Calu3 (cell line): ENCODE data around the gene TDRD9. TPM values are rescaled to one million over a fixed set of nuclear protein-coding genes. Genes with fewer than 3 reads are reported as not detected.

Experiments
- BruUV-seq: library from RNA; stranded (reverse); fragments of 400-500 nt; replicated peaks from 2 replicates; lab custom pipeline; 2021; lab: Mats Ljungman, UMichigan
- CTCF ChIA-PET: fragments of 300-600 bp; sonication (Branson Sonifier 250); formaldehyde crosslinking; loops from one replicate; lab custom pipeline; 2022; ENCODE audit warnings: antibody characterized with exemption; lab: Charles Lee
- DNase-seq: peaks from one replicate; pipeline ENCODE4 v3.0.0; 2022
- H3K27ac Mint-ChIP-seq: one replicate; pipeline ENCODE4 v1.8.0; 2022; ENCODE audit warnings: mixed read lengths; ENCODE audit not compliant: unreplicated experiment
- H3K27me3 Mint-ChIP-seq: one replicate; pipeline ENCODE4 v1.8.0; 2022; ENCODE audit warnings: mixed read lengths; ENCODE audit not compliant: unreplicated experiment
- H3K36me3 Mint-ChIP-seq: one replicate; pipeline ENCODE4 v1.8.0; 2022; ENCODE audit warnings: mild to moderate bottlenecking, moderate library complexity, mixed read lengths; ENCODE audit not compliant: insufficient read depth, unreplicated experiment
- H3K4me1 Mint-ChIP-seq: one replicate; pipeline ENCODE4 v1.8.0; 2022; ENCODE audit warnings: mild to moderate bottlenecking, low read depth, mixed read lengths; ENCODE audit not compliant: unreplicated experiment
- H3K4me3 Mint-ChIP-seq: one replicate; pipeline ENCODE4 v1.8.0; 2022; ENCODE audit warnings: mild to moderate bottlenecking, low read depth, moderate library complexity, mixed read lengths; ENCODE audit not compliant: unreplicated experiment
- H3K9me3 Mint-ChIP-seq: one replicate; pipeline ENCODE4 v1.8.0; 2022; ENCODE audit warnings: low read depth, mixed read lengths; ENCODE audit not compliant: unreplicated experiment
- intact Hi-C: fragments of 100-400 bp; cut with micrococcal nuclease; formaldehyde crosslinking; loops from one replicate; pipeline ENCODE4 v1.10.0; 2022; ENCODE audit not compliant: unreplicated experiment
- total RNA-seq: library from RNA; stranded (reverse); gene quantifications from 2 replicates; pipeline ENCODE4 v1.2.3, GENCODE V29; 2022
- TF ChIP-seq, protein P1 (sequence below): fragments of 200-600 bp; IDR thresholded peaks from one replicate; pipeline ENCODE4 v1.8.0; 2022; ENCODE audit warnings: antibody characterized with exemption; ENCODE audit not compliant: unreplicated experiment

Gene TDRD9
- total RNA-seq, 1 experiment from 2014 or later: not detected

GRCh38 chr14:103995876-103996275 lies 67.6 kb downstream of the TDRD9 start:
- Mint-ChIP-seq H3K36me3 (no peaks in the 10 kb centered on the region), H3K4me1 (peaks cover 7% of the 10 kb centered on the region), H3K27ac (no peak overlapping the region), H3K4me3 (no peak overlapping the region), H3K27me3 (no peaks in the 10 kb centered on the region), H3K9me3 (no peaks in the 10 kb centered on the region)
- TF ChIP-seq, protein P1, sequence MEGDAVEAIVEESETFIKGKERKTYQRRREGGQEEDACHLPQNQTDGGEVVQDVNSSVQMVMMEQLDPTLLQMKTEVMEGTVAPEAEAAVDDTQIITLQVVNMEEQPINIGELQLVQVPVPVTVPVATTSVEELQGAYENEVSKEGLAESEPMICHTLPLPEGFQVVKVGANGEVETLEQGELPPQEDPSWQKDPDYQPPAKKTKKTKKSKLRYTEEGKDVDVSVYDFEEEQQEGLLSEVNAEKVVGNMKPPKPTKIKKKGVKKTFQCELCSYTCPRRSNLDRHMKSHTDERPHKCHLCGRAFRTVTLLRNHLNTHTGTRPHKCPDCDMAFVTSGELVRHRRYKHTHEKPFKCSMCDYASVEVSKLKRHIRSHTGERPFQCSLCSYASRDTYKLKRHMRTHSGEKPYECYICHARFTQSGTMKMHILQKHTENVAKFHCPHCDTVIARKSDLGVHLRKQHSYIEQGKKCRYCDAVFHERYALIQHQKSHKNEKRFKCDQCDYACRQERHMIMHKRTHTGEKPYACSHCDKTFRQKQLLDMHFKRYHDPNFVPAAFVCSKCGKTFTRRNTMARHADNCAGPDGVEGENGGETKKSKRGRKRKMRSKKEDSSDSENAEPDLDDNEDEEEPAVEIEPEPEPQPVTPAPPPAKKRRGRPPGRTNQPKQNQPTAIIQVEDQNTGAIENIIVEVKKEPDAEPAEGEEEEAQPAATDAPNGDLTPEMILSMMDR: no peak
- no TSS peak for BruUV-seq
- CTCF ChIA-PET: no interaction called here
- no peak for DNase-seq
- intact Hi-C loops: no loop called here

DNA sequence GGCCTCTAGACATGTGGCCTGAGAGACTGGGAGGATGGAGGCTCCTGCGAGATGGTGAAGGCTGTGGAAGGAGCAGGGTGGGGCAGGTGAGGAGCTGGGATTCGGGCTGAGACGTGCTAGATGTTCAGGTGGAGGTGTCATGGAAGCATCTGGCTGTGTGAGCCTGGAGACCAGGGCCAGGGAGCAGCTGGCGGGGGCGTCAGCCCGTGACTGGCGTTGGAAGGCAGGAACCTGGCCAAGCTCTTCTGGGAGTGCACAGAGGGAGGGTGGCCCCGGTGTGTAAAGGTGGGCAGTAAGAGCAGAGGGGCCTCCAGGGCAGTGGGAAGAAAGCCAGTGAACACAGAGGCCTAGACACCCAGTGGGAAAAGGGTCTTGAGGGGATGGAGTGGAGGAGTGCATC lies 69.1 kb downstream of the TDRD9 start:
- no peaks in the 10 kb centered on the region for H3K36me3 Mint-ChIP-seq
- H3K4me1 Mint-ChIP-seq: peaks cover 7% of the 10 kb centered on the region
- intact Hi-C loops: no loop called here
- TF ChIP-seq, protein P1: no peak
- BruUV-seq: no TSS peak
- no peak overlapping the region for H3K4me3 Mint-ChIP-seq
- CTCF ChIA-PET: no interaction called here
- no peaks in the 10 kb centered on the region for H3K27me3 Mint-ChIP-seq
- no peak overlapping the region for H3K27ac Mint-ChIP-seq
- no peak for DNase-seq
- no peaks in the 10 kb centered on the region for H3K9me3 Mint-ChIP-seq

DNA sequence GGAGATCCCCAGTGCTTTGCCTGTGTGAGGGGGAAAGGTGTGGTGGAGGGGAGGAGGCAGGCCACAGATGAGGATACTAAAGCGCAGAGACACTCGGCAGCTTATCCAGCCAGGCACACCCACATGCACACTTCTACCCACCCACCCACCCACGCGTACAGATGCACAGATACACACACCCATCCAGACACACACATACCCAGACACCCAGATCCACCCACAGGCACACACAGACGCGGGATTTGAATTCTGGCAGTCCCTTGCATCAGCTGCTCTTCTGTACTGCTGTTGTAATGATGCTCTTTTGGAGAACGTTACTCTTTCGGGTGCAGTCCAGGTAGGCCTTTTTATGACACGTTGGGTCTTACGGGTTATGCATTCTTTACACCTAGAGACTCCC lies 69.8 kb downstream of the TDRD9 start:
- Mint-ChIP-seq H3K4me1 (peaks cover 7% of the 10 kb centered on the region), H3K27me3 (no peaks in the 10 kb centered on the region), H3K27ac (no peak overlapping the region), H3K36me3 (no peaks in the 10 kb centered on the region), H3K9me3 (no peaks in the 10 kb centered on the region), H3K4me3 (no peak overlapping the region)
- no TSS peak for BruUV-seq
- DNase-seq: no peak
- CTCF ChIA-PET: interaction anchor here (0.6 kb wide), 1 partner anchor 525 kb away, joined by 3 read pairs; no protein-coding TSS in a partner anchor
- TF ChIP-seq, protein P1: no peak
- intact Hi-C loops: no loop called here

- no TSS peak for BruUV-seq
- TF ChIP-seq, protein P1: no peak
- Mint-ChIP-seq H3K9me3 (no peaks in the 10 kb centered on the region), H3K4me1 (no peaks in the 10 kb centered on the region), H3K4me3 (no peak overlapping the region), H3K36me3 (no peaks in the 10 kb centered on the region), H3K27ac (no peak overlapping the region), H3K27me3 (no peaks in the 10 kb centered on the region)
- intact Hi-C loops: no loop called here
- no peak for DNase-seq
- CTCF ChIA-PET: no interaction called here
Observed at GRCh38 chr14:103999795-104000440, 71.7 kb downstream of the TDRD9 start.
